Neutrophil (primary cell): ENCODE results near the gene C2CD4C.
"Not testable (repeated sequence)": the region's sequence is repeated elsewhere in the genome, so short reads cannot be mapped to it uniquely, and the experiment has no call there.

Experiments
- H3K27ac ChIP-seq: fragments of 200-600 bp; sonication (generic); 2 replicates; pipeline ENCODE4 v1.5.1; 2016; ENCODE audit warnings: mild to moderate bottlenecking, moderate library complexity
- H3K27me3 ChIP-seq: fragments of 200-600 bp; sonication (generic); 2 replicates; pipeline ENCODE4 v1.6.0; 2016; ENCODE audit warnings: mild to moderate bottlenecking
- H3K36me3 ChIP-seq: fragments of 200-600 bp; sonication (generic); 2 replicates; pipeline ENCODE4 v1.5.1; 2017
- H3K4me1 ChIP-seq, 2 experiments: fragments of 200-600 bp in 1 of 2; sonication (generic) in 1 of 2; 1 replicate in 1 of 2; 2 replicates in 1 of 2; pipeline versions ENCODE4 v1.5.1 to v1.6.1; 2013 to 2016; ENCODE audit warnings: low read depth in 1 of 2, low read length in 1 of 2, mild to moderate bottlenecking in 1 of 2, moderate library complexity in 1 of 2; ENCODE audit not compliant: control insufficient read depth in 1 of 2, insufficient read depth in 1 of 2
- H3K4me3 ChIP-seq, 2 experiments: fragments of 200-600 bp in 1 of 2; sonication (generic) in 1 of 2; 1 replicate in 1 of 2; 2 replicates in 1 of 2; pipeline ENCODE4 v1.5.1; 2013 to 2016; ENCODE audit warnings: low read depth in 1 of 2, low read length in 1 of 2, mild to moderate bottlenecking in 1 of 2, moderate library complexity in 1 of 2
- H3K9me3 ChIP-seq: fragments of 200-600 bp; sonication (generic); 2 replicates; pipeline ENCODE4 v1.5.1; 2016
- CTCF ChIP-seq: fragments of 200-600 bp; sonication (generic); IDR thresholded peaks from 2 replicates; pipeline ENCODE4 v1.5.1; 2016; ENCODE audit warnings: antibody characterized with exemption

C2CD4C gene

GRCh38 chr19:455031-455705 lies 46.2 kb upstream of the C2CD4C start:
- no peak for TF ChIP-seq CTCF
- Histone ChIP-seq H3K4me1 (no peaks in the 10 kb centered on the region), H3K27ac (no peak overlapping the region), H3K27me3 (peaks cover 37% of the 10 kb centered on the region), H3K9me3 (no peaks in the 10 kb centered on the region), H3K4me3 (no peak overlapping the region), H3K36me3 (no peaks in the 10 kb centered on the region)

GRCh38 chr19:453606-454005 lies 44.7 kb upstream of the C2CD4C start:
- Histone ChIP-seq H3K27me3 (peaks cover 24% of the 10 kb centered on the region), H3K4me3 (no peak overlapping the region), H3K9me3 (no peaks in the 10 kb centered on the region), H3K4me1 (no peaks in the 10 kb centered on the region), H3K27ac (no peak overlapping the region), H3K36me3 (no peaks in the 10 kb centered on the region)
- no peak for TF ChIP-seq CTCF

- no peaks in the 10 kb centered on the region for H3K36me3 ChIP-seq
- H3K27ac ChIP-seq, result no peak overlapping the region
- TF ChIP-seq CTCF, result no peak
- H3K27me3 ChIP-seq, result peaks cover 24% of the 10 kb centered on the region
- no peaks in the 10 kb centered on the region for H3K4me1 ChIP-seq
- no peak overlapping the region for H3K4me3 ChIP-seq
- H3K9me3 ChIP-seq, result no peaks in the 10 kb centered on the region
Measured at GRCh38 chr19:452829-453228, 43.9 kb upstream of the C2CD4C start.

- not testable (repeated sequence) for H3K27ac ChIP-seq, H3K4me3 ChIP-seq, H3K36me3 ChIP-seq
Measured at GRCh38 chr19:450912-451481, 42.0 kb upstream of the C2CD4C start.

GRCh38 chr19:449916-450315 lies 41.0 kb upstream of the C2CD4C start:
- H3K27me3 ChIP-seq, result peaks cover 19% of the 10 kb centered on the region
- no peak for TF ChIP-seq CTCF
- no peak overlapping the region for H3K4me3 ChIP-seq
- H3K27ac ChIP-seq, result no peak overlapping the region
- H3K9me3 ChIP-seq, result no peaks in the 10 kb centered on the region
- H3K4me1 ChIP-seq, result no peaks in the 10 kb centered on the region
- H3K36me3 ChIP-seq, result no peaks in the 10 kb centered on the region

More at GRCh38 chr19:450912-451481, 42.0 kb upstream of the C2CD4C start:
- H3K4me1 ChIP-seq, H3K9me3 ChIP-seq: not testable (repeated sequence)
- H3K27me3 ChIP-seq, result peaks cover 19% of the 10 kb centered on the region

- no peak for TF ChIP-seq CTCF
- Histone ChIP-seq H3K27me3 (peaks cover 19% of the 10 kb centered on the region), H3K9me3 (no peaks in the 10 kb centered on the region), H3K4me1 (no peaks in the 10 kb centered on the region), H3K27ac (no peak overlapping the region), H3K4me3 (no peak overlapping the region), H3K36me3 (no peaks in the 10 kb centered on the region)
Measured at GRCh38 chr19:447816-448560, 39.0 kb upstream of the C2CD4C start.
